Left lung (tissue), 14 donors: Measurements from ENCODE around the gene RELL2. TPM values are rescaled to one million over a fixed set of nuclear protein-coding genes. Genes with fewer than 3 reads are reported as not detected.

ENCODE experiments used
- ATAC-seq: fragments of 200-7000 bp; cut with Tn5 transposase; one replicate; pipeline ENCODE4 v1.9.1; 2020; ENCODE audit warnings: moderate library complexity
- DNase-seq, 4 donors: peaks; one replicate each; pipeline ENCODE4 v3.0.0-alpha.2; 2013 to 2020
- H3K27ac ChIP-seq, 2 donors: fragments of 200-600 bp; sonication (generic) in 1 of 2; one replicate each; pipeline versions ENCODE4 v1.5.0 to v1.8.0; 2020 to 2021
- H3K27me3 ChIP-seq, 2 donors: fragments of 200-600 bp; sonication (generic) in 1 of 2; one replicate each; pipeline versions ENCODE4 v1.5.0 to v1.8.0; 2020 to 2021
- H3K36me3 ChIP-seq, 2 donors: fragments of 200-600 bp; sonication (generic) in 1 of 2; one replicate each; pipeline versions ENCODE4 v1.5.0 to v1.8.0; 2020 to 2021
- H3K4me1 ChIP-seq, 2 donors: fragments of 200-600 bp; one replicate each; pipeline ENCODE4 v1.8.0; 2021
- H3K4me3 ChIP-seq, 2 donors: fragments of 200-600 bp; sonication (generic) in 1 of 2; one replicate each; pipeline versions ENCODE4 v1.5.0 to v1.8.0; 2020 to 2021; ENCODE audit warnings: mild to moderate bottlenecking in 1 of 2
- H3K9me3 ChIP-seq, 2 donors: fragments of 200-600 bp; sonication (generic) in 1 of 2; one replicate each; pipeline versions ENCODE4 v1.5.0 to v1.8.0; 2020 to 2021
- CTCF ChIP-seq, 2 donors: fragments of 200-600 bp; sonication (generic) in 1 of 2; IDR thresholded peaks; one replicate each; pipeline versions ENCODE4 v1.5.0 to v1.8.0; 2021; ENCODE audit warnings: antibody characterized with exemption in 2 of 2
- intact Hi-C, 2 donors: fragments of 100-400 bp; cut with DNase I; formaldehyde crosslinking; loops; one replicate each; pipeline versions ENCODE4 v1.11.2 to v1.14.2; 2022
- long read RNA-seq, 12 donors: library from polyadenylated mRNA in 2 of 12; unstranded in 2 of 12; transcript quantifications; one replicate each; pipeline ENCODE4 v2.0.0 and lab custom pipeline, GENCODE V29; 2019 to 2026
- polyA plus RNA-seq, 6 donors: library from polyadenylated mRNA; unstranded; fragments of 120-200 nt; gene quantifications; one replicate each; pipeline ENCODE4 v1.2.1, GENCODE V29; 2013; ENCODE audit not compliant: insufficient read length in 6 of 6
- total RNA-seq, 2 donors: library from RNA; stranded (reverse); fragmentation: NEBNext Ultra II Directional; extraction: Animal tissue kit (Norgen Biotek cat#: 25700); gene quantifications; one replicate each; pipeline ENCODE4 v1.2.1, GENCODE V29; 2021
- donor health status: DM: no; HTN: yes; CAD: no.
- donor health status: DM: no; HTN: no; CAD: no.

RELL2 gene
- total RNA-seq = 1 to 10 TPM; 2.6 to 6.3 TPM
- polyA plus RNA-seq = 1 to 10 TPM in 1 of 6 donors, under 1 TPM in 5; 0.27 to 1.0 (median 0.47) TPM
- long read RNA-seq, donor 1 = 0 reads
- long read RNA-seq, donor 2 = 0 reads
- long read RNA-seq, donor 3 = 0 reads
- long read RNA-seq, donor 4, partial matches to known transcripts = 1 of 1 reads
- long read RNA-seq, donor 4, other reads (novel, unspliced or antisense) = 0 of 1 reads
- long read RNA-seq, donor 5 = 0 reads
- long read RNA-seq, donor 6 = 0 reads
- long read RNA-seq, donor 7, partial matches to known transcripts = 0 of 1 reads
- long read RNA-seq, donor 7, other reads (novel, unspliced or antisense) = 0 of 1 reads
- long read RNA-seq, donor 8 = 0 reads
- long read RNA-seq, donor 9 = 0 reads
- long read RNA-seq, donor 10, partial matches to known transcripts = 0 of 3 reads
- long read RNA-seq, donor 10, other reads (novel, unspliced or antisense) = 2 of 3 reads
- long read RNA-seq, donor 11, transcript RELL2-202 (8 exons, 2,154 nt) = major isoform, 8 of 18 reads
- long read RNA-seq, donor 11, transcript RELL2-201 (7 exons, 2,520 nt) = minor isoform, 5 of 18 reads
- long read RNA-seq, donor 11, partial matches to known transcripts = 5 of 18 reads
- long read RNA-seq, donor 11, other reads (novel, unspliced or antisense) = 0 of 18 reads
- long read RNA-seq, donor 12 = 0 reads

- Histone ChIP-seq H3K9me3 (no peaks in the 10 kb centered on the region), H3K27ac (peak within 1 kb of the TSS; percentile 44 to 69), H3K4me3 (peak within 1 kb of the TSS; percentile 68 to 93), H3K27me3 (no peaks in the 10 kb centered on the region), H3K4me1 (peaks cover 14 to 47% of the 10 kb centered on the region in 2 donors), H3K36me3 (peaks cover 0 to 17% of the 10 kb centered on the region in 2 donors)
- TF ChIP-seq CTCF (IDR thresholded peaks at IDR 0.05) = no peak
- intact Hi-C loops = no loop called here
- DNase-seq (peak; percentile 90 to 99 (median 95)), ATAC-seq (peak; percentile 98)
Observed at GRCh38 chr5:141636413-141637122, at the start of gene RELL2, which contains the start of gene HDAC3. Gene RELL2, plus strand, starts transcription at chr5:141636997. Its CDS starts 1,229 bp downstream, at chr5:141638226. Gene HDAC3, minus strand, starts transcription at chr5:141636849. Its CDS starts 59 bp downstream, at chr5:141636790.

GRCh38 chr5:141590127-141590526 is 46.7 kb upstream of the RELL2 start:
- no peaks in the 10 kb centered on the region for H3K9me3 ChIP-seq
- TF ChIP-seq CTCF (IDR thresholded peaks at IDR 0.05) = no peak
- intact Hi-C loops = no loop called here
- peak; percentile 12 for ATAC-seq
- H3K27ac ChIP-seq = peak overlapping the region in 1 of 2 donors; percentile 63
- DNase-seq = no peak
- H3K27me3 ChIP-seq = no peaks in the 10 kb centered on the region
- H3K4me3 ChIP-seq = no peak overlapping the region
- H3K4me1 ChIP-seq = peaks cover 0 to 27% of the 10 kb centered on the region in 2 donors
- peaks cover 7 to 46% of the 10 kb centered on the region in 2 donors for H3K36me3 ChIP-seq

DNA sequence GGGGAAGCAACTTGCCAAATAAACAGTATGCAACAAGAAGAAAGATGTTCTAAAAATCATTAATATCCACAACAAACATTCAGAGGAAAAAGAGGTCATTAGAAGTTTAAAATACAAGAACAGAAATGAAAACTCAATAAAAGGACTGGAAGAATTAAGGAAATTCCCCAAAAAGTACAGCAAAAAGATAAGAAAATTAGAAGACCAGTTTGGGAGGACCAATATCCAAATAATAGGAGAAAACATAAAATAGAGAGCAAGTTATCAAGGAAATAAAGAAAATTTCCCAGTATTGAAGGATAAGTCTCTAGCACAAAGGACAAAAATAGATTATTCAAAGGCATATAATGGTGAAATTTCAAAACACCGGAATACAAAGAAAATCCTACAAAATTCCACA is 39.9 kb upstream of the RELL2 start:
- Histone ChIP-seq H3K36me3 (peaks cover 0 to 20% of the 10 kb centered on the region in 2 donors), H3K4me1 (peaks cover 0 to 62% of the 10 kb centered on the region in 2 donors), H3K4me3 (no peak overlapping the region), H3K27ac (peak overlapping the region in 1 of 2 donors; percentile 45), H3K27me3 (no peaks in the 10 kb centered on the region), H3K9me3 (no peaks in the 10 kb centered on the region)
- intact Hi-C loops = no loop called here
- TF ChIP-seq CTCF (IDR thresholded peaks at IDR 0.05) = no peak
- no peak for ATAC-seq
- no peak for DNase-seq

- intact Hi-C loops = no loop called here
- Histone ChIP-seq H3K4me1 (peaks cover 0 to 62% of the 10 kb centered on the region in 2 donors), H3K27ac (peak overlapping the region in 1 of 2 donors; percentile 45), H3K27me3 (no peaks in the 10 kb centered on the region), H3K4me3 (no peak overlapping the region), H3K36me3 (peaks cover 0 to 20% of the 10 kb centered on the region in 2 donors), H3K9me3 (no peaks in the 10 kb centered on the region)
- TF ChIP-seq CTCF (IDR thresholded peaks at IDR 0.05) = no peak
- ATAC-seq (no peak), DNase-seq (no peak)
Observed at GRCh38 chr5:141597394-141597793, 39.4 kb upstream of the RELL2 start.
